ENCODE measurements around the gene CLSTN3.

Gene CLSTN3

GRCh38 chr12:7107636-7108002 is 22.6 kb upstream of the CLSTN3 start:
- POLR2A ChIA-PET: interaction anchor here (2.3 kb wide), 1 partner anchor 47 kb away, joined by 11 read pairs; the partner anchor contains the start of gene C1S
- peak overlapping the region; percentile 81 for H3K4me3 ChIP-seq (ENCODE audit: low read depth, low read length)
- no peak for TF ChIP-seq CTCF (IDR thresholded peaks at IDR 0.05; ENCODE audit: insufficient read depth, low read length, missing control alignments)
- DNase-seq (ENCODE audit: low read depth, low spot score): no peak
- CTCF ChIA-PET: interaction anchor here (0.7 to 8.4 kb wide), 19 partner anchors 13 to 535 kb away, joined by 3 to 217 read pairs (median 5); partner anchors contain the start of genes C12orf57, C1R, C1S and LPCAT3

DNA sequence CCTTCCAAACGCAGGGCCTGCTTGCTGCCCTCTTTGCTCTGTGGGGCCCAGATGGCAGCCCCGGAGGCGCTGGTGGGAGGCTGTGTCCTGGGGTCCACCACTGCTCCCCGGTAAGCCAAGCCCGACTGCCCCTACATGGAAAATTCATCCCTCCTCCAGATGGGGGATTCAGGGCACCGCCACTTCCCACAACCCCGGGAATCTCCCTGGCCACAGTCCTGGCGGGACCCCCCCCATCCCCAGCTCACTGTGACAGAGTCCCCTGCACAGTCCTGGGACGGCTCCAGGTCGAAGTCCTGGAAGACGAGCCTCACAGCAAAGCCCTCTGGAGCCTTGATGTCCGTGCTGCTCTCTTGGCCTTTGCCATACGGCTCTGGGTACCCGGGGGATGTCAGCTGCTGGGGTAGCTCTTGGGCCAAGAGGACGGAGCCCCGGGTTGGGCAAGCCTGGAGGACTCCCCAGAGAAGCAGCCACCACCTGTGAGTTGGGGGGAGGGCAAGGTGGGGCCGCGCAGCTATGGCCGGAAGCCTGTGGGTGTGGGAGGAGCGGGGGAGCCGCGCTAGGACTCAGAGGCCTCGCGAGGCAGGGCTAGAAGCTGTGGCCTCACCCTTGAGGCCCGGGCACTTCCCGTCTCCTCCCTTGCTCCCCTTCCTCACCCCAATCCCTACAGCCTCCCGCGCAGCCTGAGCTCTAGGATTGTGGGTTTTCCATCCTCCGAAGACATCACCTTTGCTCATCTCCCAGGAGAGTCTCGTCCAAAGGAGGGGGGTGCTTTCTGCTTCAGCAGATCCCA is 22.0 kb upstream of the CLSTN3 start:
- CTCF ChIA-PET: interaction anchor here (0.7 to 8.4 kb wide), 23 partner anchors 9 to 535 kb away, joined by 3 to 217 read pairs (median 5); partner anchors contain the start of genes C12orf57, C1R, C1S and LPCAT3
- POLR2A ChIA-PET: interaction anchor here (1.3 to 2.3 kb wide), 3 partner anchors 47 to 165 kb away, joined by 3 to 11 read pairs (median 5); partner anchors contain the start of genes C12orf57, C1S and RNU7-1
- no peak for DNase-seq (ENCODE audit: low read depth, low spot score)
- no peak for TF ChIP-seq CTCF (IDR thresholded peaks at IDR 0.05; ENCODE audit: insufficient read depth, low read length, missing control alignments)
- peak overlapping the region; percentile 81 for H3K4me3 ChIP-seq (ENCODE audit: low read depth, low read length)

GRCh38 chr12:7108796-7109571 is 21.2 kb upstream of the CLSTN3 start, which contains the start of gene C1RL:
C1RL (minus strand) TSS chr12:7109214; CDS start chr12:7109180, 34 bp downstream.
- DNase-seq (ENCODE audit: low read depth, low spot score): peak; percentile 34
- ChIA-PET CTCF (interaction anchor here (0.7 to 8.4 kb wide), 43 partner anchors 10 to 534 kb away, joined by 3 to 217 read pairs (median 5); partner anchors contain the start of genes C12orf57, C1R, C1S and CLSTN3), POLR2A (interaction anchor here (1.0 to 2.3 kb wide), 4 partner anchors 48 to 165 kb away, joined by 3 to 11 read pairs (median 4); partner anchors contain the start of genes C12orf57, C1S and RNU7-1)
- TF ChIP-seq CTCF (IDR thresholded peaks at IDR 0.05; ENCODE audit: insufficient read depth, low read length, missing control alignments): peak; percentile 95
- H3K4me3 ChIP-seq (ENCODE audit: low read depth, low read length): peak within 1 kb of the TSS; percentile 81

- no peak for DNase-seq (ENCODE audit: low read depth, low spot score)
- H3K4me3 ChIP-seq (ENCODE audit: low read depth, low read length): peak overlapping the region; percentile 81
- ChIA-PET POLR2A (interaction anchor here (1.0 to 2.3 kb wide), 4 partner anchors 49 to 166 kb away, joined by 3 to 11 read pairs (median 4); partner anchors contain the start of genes C12orf57, C1S and RNU7-1), CTCF (interaction anchor here (0.7 to 8.4 kb wide), 34 partner anchors 10 to 241 kb away, joined by 3 to 217 read pairs (median 5); partner anchors contain the start of genes C12orf57, C1R, C1S and CLSTN3)
- TF ChIP-seq CTCF (IDR thresholded peaks at IDR 0.05; ENCODE audit: insufficient read depth, low read length, missing control alignments): no peak
Measured at GRCh38 chr12:7109572-7109920, 20.6 kb upstream of the CLSTN3 start.

DNA sequence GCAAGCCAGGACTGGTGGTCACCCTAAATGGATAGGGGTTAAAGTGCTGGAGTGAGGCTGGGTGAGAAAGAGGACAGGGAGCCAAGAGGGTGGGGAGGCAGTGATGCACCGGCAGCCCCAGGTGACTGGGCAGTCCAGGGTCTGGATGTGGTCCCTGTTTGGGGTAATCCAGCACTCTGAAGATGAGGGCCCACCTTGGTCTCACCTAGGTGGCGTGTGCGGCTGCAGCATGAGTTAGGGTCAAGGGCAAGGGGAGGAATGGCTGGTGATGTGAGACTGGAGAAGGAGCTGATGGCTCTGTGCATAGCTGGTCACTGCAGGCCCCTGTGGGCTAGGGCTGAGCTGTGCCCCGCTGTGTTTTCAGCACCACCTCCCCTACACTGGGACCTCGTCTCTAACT is 19.5 kb upstream of the CLSTN3 start:
- CTCF ChIA-PET: interaction anchor here (0.7 to 8.4 kb wide), 20 partner anchors 9 to 185 kb away, joined by 3 to 217 read pairs (median 7); partner anchors contain the start of genes C12orf57, C1S, LPCAT3 and RBP5

More for the DNA sequence above, 19.5 kb upstream of the CLSTN3 start:
- TF ChIP-seq CTCF (IDR thresholded peaks at IDR 0.05; ENCODE audit: insufficient read depth, low read length, missing control alignments): no peak
- DNase-seq (ENCODE audit: low read depth, low spot score): no peak
- POLR2A ChIA-PET: no interaction called here
- H3K4me3 ChIP-seq (ENCODE audit: low read depth, low read length): no peak overlapping the region
